ENCODE measurements around the gene CCDC73. TPM values are rescaled to one million over a fixed set of nuclear protein-coding genes. Genes with fewer than 3 reads are reported as not detected.
"Not testable (repeated sequence)": the region's sequence is repeated elsewhere in the genome, so short reads cannot be mapped to it uniquely, and the experiment has no call there.

Gene CCDC73
- total RNA-seq: not detected
- long read RNA-seq: 0 reads

DNA sequence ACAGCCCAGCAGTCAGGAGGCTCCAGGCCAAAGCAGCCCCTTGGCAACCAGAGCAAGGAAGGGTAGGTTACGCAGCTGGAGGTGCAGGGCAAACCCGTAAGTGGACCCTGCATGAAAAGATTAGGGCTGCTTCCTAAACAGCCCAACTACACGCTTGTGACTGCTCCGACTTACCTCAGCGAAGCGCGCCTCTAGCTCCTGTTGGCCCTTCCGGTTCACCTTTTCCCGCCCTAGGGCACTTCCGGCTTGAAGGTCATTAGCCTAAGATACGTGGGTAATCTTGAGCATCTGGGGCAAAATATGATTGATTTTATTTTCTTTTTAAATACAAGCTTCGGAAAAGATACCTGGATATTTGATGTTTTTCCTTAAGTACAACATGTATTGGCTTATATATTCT is at the start of gene CCDC73:
CCDC73 (minus strand) TSS at position 224 of the 400 bp plus-strand sequence. CDS start 34,419 bp downstream, outside the sequence.
- no peak for DNase-seq (ENCODE audit: low spot score)

DNA sequence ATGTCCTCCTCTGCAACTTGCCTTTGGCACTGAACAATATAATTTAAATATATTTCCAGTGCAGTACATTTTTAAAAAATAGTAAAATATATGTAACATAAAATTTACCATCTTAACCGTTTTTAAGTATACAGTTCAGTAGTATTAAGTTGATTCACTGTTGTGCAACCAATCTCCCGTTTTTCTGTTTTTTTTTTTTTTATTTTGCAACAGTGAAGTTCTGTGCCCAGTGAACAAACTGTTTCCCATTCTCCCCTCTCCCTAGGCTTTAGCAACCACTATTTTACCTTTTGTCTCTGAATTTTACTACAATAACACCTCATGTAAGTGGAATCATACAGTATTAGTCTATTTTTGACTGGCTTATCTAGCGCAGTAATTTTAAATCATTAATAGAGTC is 49.1 kb upstream of the CCDC73 start:
- no peak for DNase-seq (ENCODE audit: low spot score)

DNA sequence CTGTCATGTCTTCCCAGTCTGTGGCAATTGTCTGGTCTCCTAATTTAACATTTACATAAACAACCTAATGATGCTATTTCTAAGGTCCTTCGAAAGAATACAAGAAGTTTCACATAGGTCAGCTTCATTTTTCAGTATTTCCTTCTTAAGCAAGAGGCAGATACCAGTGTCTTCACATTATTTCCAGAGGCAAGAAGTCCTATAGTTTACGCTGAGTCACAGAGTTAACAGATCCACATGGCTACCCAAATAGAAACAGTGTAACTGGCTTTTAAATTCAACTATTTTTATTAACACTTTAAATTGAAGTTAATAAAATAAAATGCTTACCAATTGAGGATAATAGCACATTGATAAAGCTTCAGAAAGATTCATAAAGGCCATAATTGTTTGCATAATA is 46.1 kb upstream of the CCDC73 start:
- no peak for DNase-seq (ENCODE audit: low spot score)

DNA sequence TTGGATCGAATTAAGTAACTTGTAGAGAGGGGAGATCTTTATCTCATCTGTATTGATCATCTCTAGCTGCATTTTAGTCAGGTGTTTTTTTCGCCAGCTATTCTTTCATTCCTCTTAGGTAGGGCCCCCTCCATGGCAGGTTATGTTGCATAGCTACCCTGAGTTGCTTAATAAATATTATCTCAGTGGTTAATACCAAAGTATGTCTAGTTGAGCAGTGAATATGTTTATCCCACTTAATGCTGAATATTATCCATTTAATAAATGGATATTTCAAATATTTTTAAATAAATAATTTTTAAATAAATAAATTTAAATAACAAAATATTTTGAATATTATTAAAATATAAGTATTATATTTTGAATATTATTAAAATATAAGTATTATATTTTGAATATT is 44.8 kb upstream of the CCDC73 start:
- no peak for DNase-seq (ENCODE audit: low spot score)

DNA sequence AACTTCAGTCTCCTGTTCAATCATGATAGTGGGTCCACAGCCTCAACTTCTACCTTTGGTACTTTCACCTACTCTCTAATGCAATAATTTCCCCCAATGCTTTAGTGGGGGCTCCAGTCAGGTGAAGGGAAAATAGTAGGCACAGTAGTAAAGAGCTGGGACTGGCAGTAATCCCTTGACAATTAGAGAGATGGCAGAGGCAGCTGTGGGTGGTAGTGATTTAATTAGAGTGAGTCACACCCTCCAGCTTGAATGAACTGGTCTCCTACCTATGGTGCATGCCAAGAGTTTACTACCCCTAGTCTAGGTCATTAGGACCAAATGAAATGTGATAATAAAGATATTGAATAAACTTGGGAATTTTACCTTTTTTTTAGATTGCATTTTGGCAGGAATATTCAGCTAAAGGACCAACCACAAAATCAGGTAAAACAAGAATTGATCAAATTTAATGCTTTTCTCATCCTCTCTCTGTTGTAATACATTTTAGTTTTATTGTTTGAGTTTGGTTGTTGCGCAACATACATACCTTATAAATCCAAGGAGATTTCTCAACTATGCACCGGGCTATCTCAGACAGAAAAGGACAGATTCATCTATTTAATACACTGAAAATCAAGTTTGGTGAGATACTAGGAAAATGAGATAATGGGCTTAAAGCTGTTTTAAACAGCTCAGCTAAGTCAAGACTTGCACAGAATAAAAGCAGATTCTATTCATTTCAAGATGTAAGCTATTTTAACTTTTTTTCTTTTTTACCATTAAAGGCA is 44.2 kb upstream of the CCDC73 start:
- no peak for DNase-seq (ENCODE audit: low spot score)

DNA sequence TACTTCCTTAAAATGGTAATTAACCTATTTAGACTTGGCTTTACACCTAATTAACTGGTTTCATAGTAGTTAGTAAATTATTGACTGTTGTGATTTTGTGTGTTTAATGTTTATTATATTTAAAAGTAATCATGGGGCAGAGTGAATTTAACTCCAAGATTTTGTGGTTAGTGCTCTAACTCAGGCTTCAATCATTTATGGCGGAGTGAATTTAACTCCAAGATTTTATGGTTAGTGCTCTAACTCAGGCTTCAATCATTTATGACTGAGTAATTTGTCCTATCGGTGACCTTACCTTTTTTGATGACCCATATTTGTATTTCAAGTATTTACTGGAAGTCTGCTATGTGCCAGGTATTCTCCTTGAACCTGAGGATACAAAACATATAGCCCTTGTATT is 42.5 kb upstream of the CCDC73 start:
- DNase-seq (ENCODE audit: low spot score): no peak

DNA sequence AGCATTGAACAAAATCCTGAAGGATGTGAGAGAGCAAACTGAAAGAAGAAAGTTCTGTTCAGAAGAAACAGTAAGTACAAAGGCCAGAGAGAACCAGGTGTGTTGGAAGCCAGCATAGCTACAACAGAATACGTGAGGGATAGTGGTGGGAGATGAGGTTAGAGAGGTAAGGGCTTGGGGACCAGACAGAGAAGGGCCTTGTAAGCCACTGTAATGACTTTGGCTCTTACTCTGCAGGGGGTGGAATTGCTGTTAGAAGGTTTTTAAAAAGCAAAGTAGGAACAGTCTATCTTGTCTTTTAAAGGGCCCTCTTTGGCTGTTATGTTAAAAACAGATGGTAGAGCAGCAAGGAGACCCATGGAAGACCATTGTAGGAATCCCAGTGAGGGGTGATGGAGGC is 39.5 kb upstream of the CCDC73 start:
- DNase-seq (ENCODE audit: low spot score): no peak

DNA sequence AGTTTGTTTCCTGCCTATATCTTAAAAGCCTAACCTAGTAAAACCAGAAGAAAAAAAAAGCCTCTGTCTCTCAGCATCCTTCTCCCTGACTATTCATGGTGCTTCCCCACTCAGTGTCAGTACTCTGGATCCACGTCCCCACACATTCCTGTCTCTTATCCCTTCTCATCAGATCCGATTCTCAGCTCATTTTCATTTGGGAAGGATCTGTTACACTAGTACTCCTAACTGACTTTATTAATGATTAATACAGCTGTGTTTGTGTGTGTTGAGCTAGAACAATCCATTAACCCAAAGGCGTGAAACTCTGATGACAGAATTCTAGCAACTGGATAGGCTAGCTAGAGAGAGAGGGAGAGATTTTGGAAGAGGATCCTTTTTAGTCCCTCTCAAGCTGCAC is 36.8 kb upstream of the CCDC73 start:
- no peak for DNase-seq (ENCODE audit: low spot score)

DNA sequence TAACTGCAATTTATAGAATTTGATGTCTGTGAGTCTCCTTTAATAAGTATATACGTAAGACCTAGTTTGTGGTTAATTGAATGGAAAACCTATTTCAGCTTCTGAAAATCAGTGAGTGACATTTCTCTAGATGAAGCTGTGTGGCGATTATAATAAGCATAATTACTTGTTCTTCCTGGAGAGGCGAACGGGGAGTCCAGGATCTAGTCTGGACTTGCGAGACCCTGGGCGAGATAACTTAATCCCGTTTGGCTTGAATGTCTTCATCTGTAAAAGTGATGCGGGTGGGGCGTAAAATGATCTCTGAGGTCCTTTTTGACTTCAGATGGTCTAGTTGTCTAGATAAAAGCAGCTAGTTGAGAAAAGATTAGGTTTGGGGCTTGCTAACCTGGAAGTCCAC is 36.3 kb upstream of the CCDC73 start:
- no peak for DNase-seq (ENCODE audit: low spot score)

DNA sequence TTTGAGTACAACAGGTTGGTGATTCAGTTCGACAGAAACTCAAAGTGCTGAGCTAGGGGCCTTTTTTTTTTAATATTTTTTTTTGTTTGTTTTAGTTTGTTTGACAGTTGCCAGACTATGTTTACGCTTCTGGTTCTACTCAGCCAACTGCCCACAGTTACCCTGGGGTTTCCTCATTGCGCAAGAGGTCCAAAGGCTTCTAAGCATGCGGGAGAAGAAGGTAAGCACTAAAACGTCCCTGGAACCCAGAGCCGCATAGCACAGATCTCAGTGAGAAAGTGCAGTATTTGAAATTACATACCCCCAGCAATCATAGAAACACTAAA is 35.9 kb upstream of the CCDC73 start:
- no peak for DNase-seq (ENCODE audit: low spot score)

DNA sequence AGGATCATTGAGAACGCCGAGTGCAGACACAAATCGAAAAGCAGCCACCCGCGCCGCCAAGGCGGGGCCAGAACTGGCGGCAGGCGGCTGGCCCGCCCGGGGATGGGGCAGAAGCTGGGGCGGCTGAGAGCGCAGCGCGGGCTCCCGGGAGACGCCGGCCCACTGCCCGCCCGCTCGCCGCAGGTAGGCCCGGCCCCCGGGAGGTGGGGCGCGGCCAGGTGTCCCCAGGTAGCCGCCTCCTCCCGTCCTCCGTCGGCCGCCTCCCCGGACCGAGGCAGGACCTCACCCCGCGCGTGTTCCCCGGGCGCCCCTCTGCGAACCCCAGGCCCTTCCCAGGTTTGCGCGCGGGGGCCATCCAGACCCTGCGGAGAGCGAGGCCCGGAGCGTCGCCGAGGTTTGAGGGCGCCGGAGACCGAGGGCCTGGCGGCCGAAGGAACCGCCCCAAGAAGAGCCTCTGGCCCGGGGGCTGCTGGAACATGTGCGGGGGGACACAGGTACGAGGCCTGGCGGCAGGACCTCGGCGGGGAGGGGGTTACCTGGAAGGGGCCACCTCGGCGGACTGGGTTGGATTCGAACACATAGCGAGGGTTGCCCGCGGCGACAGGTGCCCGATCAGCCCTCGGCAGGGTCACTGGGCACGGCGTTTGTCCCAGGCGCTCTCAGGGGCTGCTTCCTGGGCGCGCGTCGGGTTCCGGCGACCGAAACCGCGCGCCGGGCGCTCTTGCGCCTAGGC is 35.4 kb upstream of the CCDC73 start, which contains the start of gene PRRG4:
PRRG4 (plus strand) TSS at position 248 of the 733 bp plus-strand sequence. CDS start 603 bp downstream, outside the sequence.
- peak; percentile 92 for DNase-seq (ENCODE audit: low spot score)

DNA sequence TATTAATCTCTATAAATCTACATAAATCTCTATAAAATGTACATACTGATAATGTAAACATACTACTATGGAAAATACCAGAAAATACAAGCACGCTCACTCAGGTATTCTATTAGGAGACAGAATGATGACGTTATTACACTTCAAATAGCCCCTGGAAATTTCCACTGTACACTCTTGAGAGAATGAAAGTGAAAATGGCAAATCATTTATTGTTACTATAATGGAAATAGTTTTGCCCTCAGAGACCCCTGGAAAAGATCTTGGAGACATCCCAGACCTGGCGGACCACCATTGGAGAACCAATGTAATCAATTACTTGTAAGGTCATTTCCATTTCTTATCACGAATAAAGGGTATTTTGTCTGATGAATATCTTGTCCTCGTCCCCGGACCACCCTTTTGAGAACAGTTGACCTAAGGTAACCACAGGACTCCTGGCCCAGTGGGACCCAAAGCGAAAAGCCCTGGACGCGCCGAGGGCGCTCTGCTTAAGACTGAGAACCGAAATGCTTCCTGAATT is 34.8 kb upstream of the CCDC73 start:
- no peak for DNase-seq (ENCODE audit: low spot score)

DNA sequence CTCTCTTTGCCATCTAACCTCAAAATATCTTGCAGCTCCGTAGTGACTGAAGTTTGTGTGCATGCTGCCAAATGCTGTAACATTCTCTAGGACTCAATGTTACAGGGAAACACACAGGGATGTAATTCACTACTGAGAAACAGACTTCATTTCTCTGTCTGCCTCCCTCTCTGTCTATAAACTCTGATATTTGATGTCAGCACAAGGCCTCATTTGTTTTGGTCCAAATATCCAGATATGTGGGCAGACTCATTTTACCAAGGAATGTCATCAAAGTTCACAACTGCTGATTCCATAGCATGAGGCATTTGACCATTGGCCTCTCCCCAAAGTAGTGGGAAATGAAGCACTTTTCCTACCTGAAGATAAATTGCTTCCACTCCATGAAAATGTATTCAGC is 32.8 kb upstream of the CCDC73 start:
- no peak for DNase-seq (ENCODE audit: low spot score)

DNA sequence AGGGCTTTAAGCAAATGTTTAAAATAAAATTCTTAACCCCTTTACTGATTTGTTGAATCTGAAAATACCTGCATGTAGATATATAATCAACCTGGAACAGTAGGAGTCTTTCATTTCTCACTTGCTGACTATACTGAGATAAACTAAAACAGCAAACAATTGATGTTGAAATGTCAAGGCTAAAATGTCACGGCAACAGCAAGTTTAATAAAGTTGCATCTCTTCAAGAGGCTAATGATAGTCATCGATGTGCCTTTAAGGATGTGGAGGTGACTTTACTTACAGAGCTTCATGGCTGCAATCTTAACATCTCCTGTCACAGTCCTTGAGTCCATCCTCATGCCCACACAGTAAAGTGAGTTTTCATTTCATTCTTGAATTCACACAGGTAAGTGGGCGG is 31.7 kb upstream of the CCDC73 start:
- no peak for DNase-seq (ENCODE audit: low spot score)

DNA sequence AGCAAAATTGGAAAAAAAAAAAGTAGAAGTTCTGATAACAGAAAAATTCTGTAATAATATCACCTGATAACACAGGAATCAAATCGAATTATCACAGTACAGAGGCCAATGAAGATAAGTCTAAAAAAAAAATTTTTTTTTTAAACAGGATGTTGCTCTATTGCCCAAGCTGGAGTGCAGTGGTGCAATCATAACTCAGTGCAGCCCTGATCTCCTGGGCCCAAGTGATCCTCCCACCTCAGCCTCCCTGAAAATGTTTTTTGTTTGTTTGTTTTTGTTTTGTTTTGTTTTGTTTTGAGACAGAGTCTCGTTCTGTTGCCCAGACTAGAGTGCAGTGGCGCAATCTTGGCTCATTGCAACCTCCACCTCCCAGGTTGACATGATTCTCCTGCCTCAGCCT is 29.2 kb upstream of the CCDC73 start:
- DNase-seq (ENCODE audit: low spot score): not testable (repeated sequence)

DNA sequence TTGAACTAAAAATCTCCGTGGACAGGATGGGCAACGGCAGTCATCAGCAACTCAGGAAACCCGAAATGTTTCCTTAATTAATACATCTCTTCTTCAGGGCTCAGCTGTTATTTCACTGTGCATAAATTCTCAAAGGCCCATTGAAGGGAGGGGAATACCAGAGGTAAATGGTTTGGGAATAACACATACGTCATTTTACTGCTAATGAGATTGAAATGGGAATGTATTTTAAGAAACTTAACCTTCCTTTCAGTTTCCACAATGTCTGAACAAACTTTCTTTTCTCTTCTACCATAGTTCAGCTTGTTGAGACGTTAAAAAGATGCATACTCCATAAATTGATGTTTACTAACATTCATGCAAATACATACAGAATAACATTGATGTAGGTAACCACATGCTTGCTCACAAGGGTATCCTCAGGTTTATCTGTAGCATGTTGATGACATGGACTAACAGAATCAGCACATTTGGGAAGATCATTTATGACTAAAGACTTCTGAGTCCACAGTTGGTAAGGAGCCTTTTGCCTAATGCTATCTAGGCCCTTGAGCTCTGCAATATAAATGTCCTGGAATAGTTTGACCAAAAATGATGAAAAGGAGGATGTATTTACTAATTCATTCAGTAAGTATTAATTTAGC is 27.6 kb upstream of the CCDC73 start:
- no peak for DNase-seq (ENCODE audit: low spot score)

DNA sequence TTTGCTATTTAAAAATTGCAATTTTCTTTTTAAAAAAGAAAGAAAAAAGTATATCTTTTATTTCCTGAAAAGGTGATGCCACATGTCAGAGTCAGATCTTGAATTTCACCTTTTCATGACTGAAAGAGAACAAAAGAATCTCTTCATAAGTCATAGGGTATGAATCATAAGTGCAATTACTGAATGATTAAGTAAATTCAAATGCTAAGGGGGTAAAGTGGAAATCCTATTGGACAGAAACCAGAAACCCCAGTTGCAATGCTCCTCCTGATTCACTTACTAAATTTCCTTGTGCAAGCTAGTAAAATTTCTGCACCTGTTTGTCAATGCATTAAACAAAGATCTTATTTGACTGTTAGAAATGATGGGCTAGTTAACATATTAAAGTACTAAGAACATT is 27.1 kb upstream of the CCDC73 start:
- no peak for DNase-seq (ENCODE audit: low spot score)

DNA sequence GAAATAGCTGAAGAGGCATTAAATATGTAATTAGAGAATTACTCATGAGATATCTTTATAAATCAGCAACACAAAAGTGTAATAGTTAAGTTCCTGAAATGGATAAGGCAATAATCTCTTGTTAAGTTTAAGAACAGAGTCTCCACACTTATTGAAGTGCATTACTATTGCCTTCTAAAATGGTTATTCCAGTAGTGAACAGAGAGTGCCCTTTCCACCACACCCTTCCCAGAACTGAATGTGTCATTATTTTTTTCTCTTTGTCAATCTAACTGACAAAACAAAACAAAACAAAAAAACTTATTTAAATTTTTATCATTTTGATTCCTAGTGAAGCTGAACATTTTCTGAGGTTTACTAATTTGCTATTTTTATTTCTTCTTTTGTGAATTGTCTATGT is 26.0 kb upstream of the CCDC73 start:
- DNase-seq (ENCODE audit: low spot score): no peak

DNA sequence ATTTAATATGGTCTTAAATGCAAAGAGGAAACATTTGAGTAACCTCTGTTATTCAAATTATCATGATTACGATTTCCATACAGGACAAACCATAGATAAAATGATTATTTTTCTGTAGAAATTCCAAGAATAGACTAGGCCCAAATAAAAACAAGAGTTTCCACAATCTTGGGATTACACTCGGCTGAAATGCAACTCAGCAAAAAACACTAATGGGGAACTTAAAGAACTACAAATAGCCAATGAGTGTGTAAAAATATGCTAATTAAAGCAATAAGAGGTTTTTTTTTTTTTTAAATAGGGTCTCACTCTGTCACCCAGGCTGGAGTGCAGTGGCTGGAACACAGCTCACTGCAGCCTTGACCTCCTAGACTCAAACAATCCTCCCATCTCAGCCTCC is 24.7 kb upstream of the CCDC73 start:
- no peak for DNase-seq (ENCODE audit: low spot score)

DNA sequence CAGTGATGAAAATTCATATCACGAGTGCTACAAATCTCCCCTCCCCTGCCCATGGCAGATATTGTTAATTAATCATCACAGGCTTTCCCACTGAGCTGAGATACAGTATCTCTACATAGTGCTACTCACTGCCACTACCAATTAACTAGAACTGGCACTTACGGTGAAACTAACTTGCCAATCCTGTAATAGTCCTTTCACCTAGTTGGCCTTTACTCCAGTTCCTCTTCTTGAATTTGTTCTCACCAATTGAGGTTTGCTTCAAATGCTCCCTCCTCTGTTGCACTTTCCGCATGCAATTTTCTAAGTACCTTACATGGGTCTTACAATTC is 23.4 kb upstream of the CCDC73 start:
- DNase-seq (ENCODE audit: low spot score): no peak

DNA sequence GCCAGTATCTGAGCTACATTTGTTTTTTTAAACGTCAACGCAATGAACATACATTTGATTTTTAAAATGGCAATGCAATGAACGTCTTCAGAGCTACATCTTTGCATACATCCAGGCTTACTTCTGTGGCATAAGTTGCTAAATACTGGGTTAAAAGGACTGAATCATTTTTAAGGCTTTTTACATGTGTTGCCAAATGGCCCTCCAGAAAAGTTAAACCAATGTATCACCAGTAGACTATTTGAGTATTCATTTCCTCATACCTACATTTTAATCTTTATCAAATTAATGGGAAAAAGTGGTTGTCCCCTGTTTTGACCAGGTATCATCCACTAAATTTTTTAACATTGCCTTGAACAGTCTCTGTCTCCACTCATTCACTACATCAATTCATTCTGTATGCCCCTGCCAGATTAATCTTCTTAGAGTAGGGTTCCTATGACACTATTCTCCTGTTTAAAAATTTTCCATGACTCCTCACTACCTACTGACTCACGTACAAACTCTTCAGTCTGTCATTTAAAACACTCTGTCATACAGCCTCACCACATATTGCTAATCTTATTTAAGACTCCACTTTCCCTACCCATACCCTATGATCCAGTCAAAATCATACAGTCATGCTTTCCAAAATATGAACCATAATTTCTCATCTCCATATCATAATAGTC is 22.9 kb upstream of the CCDC73 start:
- no peak for DNase-seq (ENCODE audit: low spot score)

DNA sequence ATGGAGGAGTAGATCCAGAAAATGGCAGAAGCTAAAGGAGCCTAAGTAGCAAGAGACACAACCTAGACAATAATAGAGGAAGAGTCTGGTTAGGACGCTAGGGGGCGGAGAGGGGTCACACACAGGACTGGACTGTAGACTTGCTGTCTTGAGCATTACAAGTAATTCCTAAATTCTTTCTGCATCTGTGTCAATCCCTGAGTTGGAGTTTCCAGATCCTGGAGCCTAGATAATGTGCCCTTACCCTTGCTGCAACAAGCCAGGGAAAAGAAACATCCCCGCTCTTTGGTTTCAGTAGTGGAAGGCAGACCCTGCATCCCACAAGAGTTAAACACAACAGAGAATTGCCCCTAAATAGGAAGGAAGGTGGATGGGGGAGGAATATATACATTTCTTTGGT is 14.9 kb upstream of the CCDC73 start:
- no peak for DNase-seq (ENCODE audit: low spot score)

Data from mesenteric fat pad (tissue), 1 donor.